Neural cell (in vitro differentiated cells): ENCODE data around the gene SLC2A6.

Source experiments
- EP300 ChIP-seq: fragments of 450-650 bp; conservative IDR thresholded peaks from 2 replicates; pipeline ENCODE4 v1.6.1; 2014; ENCODE audit warnings: antibody characterized with exemption, mild to moderate bottlenecking, moderate library complexity; ENCODE audit not compliant: poor library complexity, severe bottlenecking
- EZH2 ChIP-seq: fragments of 200-600, 300-800 bp; shearing (Covaris generic), sonication (generic); IDR thresholded peaks from 2 replicates; pipeline ENCODE4 v1.6.1; 2014; ENCODE audit warnings: antibody characterized with exemption, low read length, borderline replicate concordance, mild to moderate bottlenecking; ENCODE audit not compliant: insufficient read depth, poor library complexity, severe bottlenecking
- RAD21 ChIP-seq: fragments of 450-650 bp; conservative IDR thresholded peaks from 2 replicates; pipeline ENCODE4 v1.6.1; 2014; ENCODE audit warnings: antibody characterized with exemption, mild to moderate bottlenecking, moderate library complexity
- SMC3 ChIP-seq: fragments of 450-650 bp; conservative IDR thresholded peaks from 2 replicates; pipeline ENCODE4 v1.6.1; 2014; ENCODE audit warnings: antibody characterized with exemption, mild to moderate bottlenecking, moderate library complexity; ENCODE audit not compliant: poor library complexity
- TAF1 ChIP-seq: IDR thresholded peaks from 2 replicates; pipeline ENCODE4 v1.6.1; 2012; ENCODE audit warnings: low read depth
- TF ChIP-seq, protein P1 (sequence below): fragments of 450-650 bp; IDR thresholded peaks from 2 replicates; pipeline ENCODE4 v1.5.1; 2014; ENCODE audit warnings: antibody characterized with exemption, mild to moderate bottlenecking, moderate library complexity; ENCODE audit not compliant: poor library complexity, severe bottlenecking

- TF ChIP-seq, protein P1, sequence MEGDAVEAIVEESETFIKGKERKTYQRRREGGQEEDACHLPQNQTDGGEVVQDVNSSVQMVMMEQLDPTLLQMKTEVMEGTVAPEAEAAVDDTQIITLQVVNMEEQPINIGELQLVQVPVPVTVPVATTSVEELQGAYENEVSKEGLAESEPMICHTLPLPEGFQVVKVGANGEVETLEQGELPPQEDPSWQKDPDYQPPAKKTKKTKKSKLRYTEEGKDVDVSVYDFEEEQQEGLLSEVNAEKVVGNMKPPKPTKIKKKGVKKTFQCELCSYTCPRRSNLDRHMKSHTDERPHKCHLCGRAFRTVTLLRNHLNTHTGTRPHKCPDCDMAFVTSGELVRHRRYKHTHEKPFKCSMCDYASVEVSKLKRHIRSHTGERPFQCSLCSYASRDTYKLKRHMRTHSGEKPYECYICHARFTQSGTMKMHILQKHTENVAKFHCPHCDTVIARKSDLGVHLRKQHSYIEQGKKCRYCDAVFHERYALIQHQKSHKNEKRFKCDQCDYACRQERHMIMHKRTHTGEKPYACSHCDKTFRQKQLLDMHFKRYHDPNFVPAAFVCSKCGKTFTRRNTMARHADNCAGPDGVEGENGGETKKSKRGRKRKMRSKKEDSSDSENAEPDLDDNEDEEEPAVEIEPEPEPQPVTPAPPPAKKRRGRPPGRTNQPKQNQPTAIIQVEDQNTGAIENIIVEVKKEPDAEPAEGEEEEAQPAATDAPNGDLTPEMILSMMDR: no peak
- TF ChIP-seq RAD21 (no peak), EZH2 (no peak), TAF1 (no peak), EP300 (no peak), SMC3 (no peak)
Observed at GRCh38 chr9:133465984-133466383, 12.9 kb downstream of the SLC2A6 start.
